GM12872 (cell line): ENCODE measurements around the gene FKRP.

ENCODE experiments used
- TF ChIP-seq, protein P1 (sequence below): IDR thresholded peaks from 3 replicates; pipeline ENCODE4 v1.5.1; 2011; ENCODE audit warnings: low read depth, mild to moderate bottlenecking, low read length, moderate library complexity; ENCODE audit not compliant: insufficient read depth

The FKRP gene

DNA sequence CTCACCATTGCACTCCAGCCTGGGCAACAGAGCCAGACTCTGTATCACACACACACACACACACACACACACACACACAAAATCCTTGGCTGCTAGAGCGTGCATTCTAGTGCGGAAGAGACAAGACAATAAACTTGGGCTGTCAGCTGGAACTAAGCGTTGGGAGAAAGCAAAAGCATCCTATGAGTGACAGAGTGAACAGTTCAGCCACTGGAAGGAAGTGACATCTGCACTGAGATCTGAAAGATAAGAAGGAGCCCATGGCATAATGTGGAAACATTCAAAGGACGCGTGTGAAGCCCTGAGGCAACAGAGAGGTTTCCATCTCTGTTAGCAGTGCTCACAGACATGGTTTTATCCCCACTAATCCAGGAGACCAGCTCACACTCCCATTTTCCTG, 46.1 kb downstream of the FKRP start:
- TF ChIP-seq, protein P1, sequence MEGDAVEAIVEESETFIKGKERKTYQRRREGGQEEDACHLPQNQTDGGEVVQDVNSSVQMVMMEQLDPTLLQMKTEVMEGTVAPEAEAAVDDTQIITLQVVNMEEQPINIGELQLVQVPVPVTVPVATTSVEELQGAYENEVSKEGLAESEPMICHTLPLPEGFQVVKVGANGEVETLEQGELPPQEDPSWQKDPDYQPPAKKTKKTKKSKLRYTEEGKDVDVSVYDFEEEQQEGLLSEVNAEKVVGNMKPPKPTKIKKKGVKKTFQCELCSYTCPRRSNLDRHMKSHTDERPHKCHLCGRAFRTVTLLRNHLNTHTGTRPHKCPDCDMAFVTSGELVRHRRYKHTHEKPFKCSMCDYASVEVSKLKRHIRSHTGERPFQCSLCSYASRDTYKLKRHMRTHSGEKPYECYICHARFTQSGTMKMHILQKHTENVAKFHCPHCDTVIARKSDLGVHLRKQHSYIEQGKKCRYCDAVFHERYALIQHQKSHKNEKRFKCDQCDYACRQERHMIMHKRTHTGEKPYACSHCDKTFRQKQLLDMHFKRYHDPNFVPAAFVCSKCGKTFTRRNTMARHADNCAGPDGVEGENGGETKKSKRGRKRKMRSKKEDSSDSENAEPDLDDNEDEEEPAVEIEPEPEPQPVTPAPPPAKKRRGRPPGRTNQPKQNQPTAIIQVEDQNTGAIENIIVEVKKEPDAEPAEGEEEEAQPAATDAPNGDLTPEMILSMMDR: no peak

DNA sequence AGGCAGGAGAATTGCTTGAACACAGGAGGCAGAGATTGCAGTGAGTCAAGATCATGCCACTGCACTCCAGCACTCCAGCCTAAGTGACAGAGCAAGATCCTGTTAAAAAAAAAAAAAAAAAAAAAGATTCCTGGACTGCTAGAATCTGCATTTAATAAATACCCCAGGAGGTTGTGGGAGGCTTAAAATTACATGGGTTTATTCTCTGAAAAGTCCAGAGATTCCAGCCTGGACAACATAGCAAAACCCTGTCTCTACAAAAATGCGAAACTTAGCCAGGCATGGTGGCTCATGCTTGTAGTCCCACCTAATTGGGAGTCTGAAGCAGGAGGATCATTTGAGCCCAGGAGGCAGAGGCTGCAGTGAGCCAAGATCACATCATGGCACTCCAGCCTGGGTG, 52.0 kb downstream of the FKRP start:
- TF ChIP-seq, protein P1: no peak

DNA sequence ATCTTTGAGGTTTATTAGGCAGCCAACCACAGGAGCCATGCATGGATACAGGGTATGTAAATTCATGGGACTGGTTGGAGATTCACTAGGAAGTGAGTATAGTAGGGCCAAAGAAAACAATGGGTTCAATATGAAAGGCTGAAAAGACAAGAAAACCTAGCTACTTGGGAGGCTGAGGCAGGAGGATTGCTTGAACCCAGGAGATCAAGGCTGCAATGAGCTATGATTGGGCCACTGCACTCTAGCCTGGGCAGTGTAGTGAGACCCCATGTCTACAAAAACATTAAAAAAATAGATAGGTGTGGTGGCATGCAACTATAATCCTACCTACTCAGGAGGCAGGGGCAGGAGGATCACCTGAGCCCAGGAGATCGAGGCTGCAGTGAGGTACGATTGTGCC, 52.9 kb downstream of the FKRP start:
- TF ChIP-seq, protein P1: no peak

DNA sequence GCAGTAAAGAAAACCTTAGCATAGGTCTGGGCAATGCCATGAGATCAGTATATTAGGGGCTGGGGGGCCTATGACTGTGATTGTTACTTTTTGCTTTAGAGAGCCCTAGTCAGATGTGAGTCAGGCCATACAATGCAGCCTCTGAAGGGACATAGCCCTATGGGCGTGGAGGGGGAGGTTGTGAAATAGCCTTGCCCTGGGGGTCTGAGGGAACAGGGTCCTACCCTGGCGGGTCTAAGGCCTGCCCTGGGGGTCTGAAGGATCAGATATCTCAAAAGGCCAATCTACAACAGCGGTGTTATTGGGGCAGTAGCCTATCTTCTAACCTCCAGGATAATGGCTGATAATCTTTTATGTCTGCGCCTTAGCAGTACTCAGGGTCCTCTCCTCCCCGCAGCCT, 56.3 kb downstream of the FKRP start:
- TF ChIP-seq, protein P1: no peak

DNA sequence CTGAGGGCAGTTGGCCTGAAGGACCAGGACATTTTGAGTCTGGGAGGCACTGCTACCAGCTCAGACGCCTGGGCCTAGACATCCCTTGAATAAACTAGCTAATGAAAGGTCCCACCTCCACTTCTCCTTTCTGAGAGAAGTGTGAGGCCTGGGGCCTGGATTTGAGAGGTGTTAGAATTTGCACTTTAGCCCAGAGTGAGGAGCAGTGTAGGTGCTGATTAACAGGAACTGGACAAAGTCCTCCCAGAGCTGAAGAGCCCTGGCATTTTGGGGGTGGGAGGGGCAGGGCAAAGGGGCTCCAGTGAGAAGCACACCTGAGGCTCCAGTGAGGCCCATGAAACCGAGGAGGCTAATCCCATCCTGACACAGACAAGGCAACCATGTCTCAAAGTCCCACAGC, 57.7 kb downstream of the FKRP start:
- TF ChIP-seq, protein P1: no peak

DNA sequence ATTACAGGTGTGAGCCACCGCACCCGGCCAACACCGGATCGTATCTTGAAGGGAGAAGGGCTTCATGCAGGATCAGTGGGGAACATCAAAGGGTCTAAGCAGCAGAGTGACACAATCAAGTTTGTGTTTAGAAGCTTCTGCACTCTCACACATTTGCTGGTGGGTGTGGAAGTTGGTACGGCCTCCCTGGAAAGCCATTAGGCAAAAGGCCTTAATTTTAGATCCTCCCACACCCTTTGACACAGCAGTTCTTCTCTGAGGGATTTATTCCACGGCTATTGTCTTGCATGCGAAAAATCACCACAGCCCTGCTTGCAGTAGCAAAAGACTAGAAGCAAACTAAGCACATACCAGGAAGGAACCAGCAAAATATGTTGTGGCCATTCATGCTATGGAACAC, 60.8 kb downstream of the FKRP start:
- TF ChIP-seq, protein P1: no peak
